Ishikawa (cell line): ENCODE data around the gene ST14.

Experiments used
- EP300 ChIP-seq: IDR thresholded peaks from 2 replicates; pipeline ENCODE4 v1.6.1; 2012; ENCODE audit warnings: borderline replicate concordance
- RAD21 ChIP-seq: IDR thresholded peaks from 2 replicates; pipeline ENCODE4 v1.6.1; 2012; ENCODE audit warnings: low read depth
- TAF1 ChIP-seq: IDR thresholded peaks from 2 replicates; pipeline ENCODE4 v1.6.1; 2012; ENCODE audit warnings: low read depth, mild to moderate bottlenecking
- YY1 ChIP-seq: IDR thresholded peaks from 2 replicates; pipeline ENCODE4 v1.6.1; 2012; ENCODE audit warnings: low read depth
- ZBTB7A ChIP-seq: IDR thresholded peaks from 2 replicates; pipeline ENCODE4 v1.6.1; 2012; ENCODE audit warnings: low read depth

DNA sequence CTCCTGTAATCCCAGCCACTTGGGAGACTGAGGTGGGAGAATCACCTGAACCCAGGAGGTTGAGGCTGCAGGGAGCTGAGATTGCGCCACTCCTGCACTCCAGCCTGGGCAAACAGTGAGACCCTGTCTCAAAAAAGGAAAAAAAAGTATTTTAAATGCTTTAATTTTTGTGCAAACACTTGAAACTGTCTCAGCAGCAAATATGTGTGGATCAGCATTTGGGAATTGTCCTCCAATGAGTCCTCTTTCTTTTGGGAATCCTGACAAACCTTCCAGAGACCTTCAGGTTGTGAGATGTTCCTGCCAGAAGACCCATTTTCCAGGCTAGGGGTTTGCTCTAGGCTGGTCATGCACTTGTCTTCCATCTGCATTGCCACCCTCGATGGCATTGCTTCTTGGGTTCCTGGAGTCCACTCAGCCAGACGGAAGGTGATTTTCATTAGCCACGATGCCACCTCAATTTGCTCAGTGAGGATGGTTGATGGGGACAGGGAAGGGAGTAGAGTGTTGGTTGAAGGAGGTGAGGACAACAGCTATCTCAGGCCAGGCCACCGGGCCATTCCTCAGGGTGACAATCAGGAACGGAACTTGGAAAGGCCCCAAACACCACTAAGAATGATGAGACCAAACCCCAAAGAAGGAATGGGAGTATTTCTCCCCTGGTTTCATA, 55.4 kb downstream of the ST14 start:
- no peak for TF ChIP-seq ZBTB7A
- TF ChIP-seq YY1 = no peak
- no peak for TF ChIP-seq EP300
- no peak for TF ChIP-seq TAF1
- no peak for TF ChIP-seq RAD21
